Measurements from ENCODE around the gene RPS21.

GRCh38 chr20:62370807-62371587, 15.9 kb upstream of the RPS21 start:
- TF ChIP-seq CTCF (IDR thresholded peaks at IDR 0.05 in 4 of 5, conservative IDR thresholded peaks at IDR 0.05 in 1 of 5) (no peak), POLR2A (IDR thresholded peaks at IDR 0.05) (no peak)

Data from gastrocnemius medialis (tissue), 4 donors.